Progenitor cell of endocrine pancreas (in vitro differentiated cells): ENCODE results near the gene RBMS1. TPM values are rescaled to one million over a fixed set of nuclear protein-coding genes. Genes with fewer than 3 reads are reported as not detected.

Source experiments
- DNase-seq: peaks from one replicate; pipeline ENCODE4 v3.0.0; 2021; ENCODE audit warnings: low spot score; ENCODE audit not compliant: unreplicated experiment
- H3K27ac Mint-ChIP-seq: 2 replicates; pipeline ENCODE4 v1.8.0; 2021; ENCODE audit warnings: mild to moderate bottlenecking, moderate library complexity, mixed read lengths
- H3K27me3 Mint-ChIP-seq: 2 replicates; pipeline ENCODE4 v1.8.0; 2021; ENCODE audit warnings: mixed read lengths
- H3K36me3 Mint-ChIP-seq: 2 replicates; pipeline ENCODE4 v1.8.0; 2022; ENCODE audit warnings: mixed read lengths; ENCODE audit not compliant: insufficient read depth
- H3K4me1 Mint-ChIP-seq: 2 replicates; pipeline ENCODE4 v1.8.0; 2021; ENCODE audit warnings: low read depth, mixed read lengths
- H3K4me3 Mint-ChIP-seq: 2 replicates; pipeline ENCODE4 v1.8.0; 2021; ENCODE audit warnings: low read depth, mild to moderate bottlenecking, moderate library complexity, mixed read lengths
- H3K9me3 Mint-ChIP-seq: 2 replicates; pipeline ENCODE4 v1.8.0; 2021; ENCODE audit warnings: low read depth, mixed read lengths
- CTCF ChIP-seq: fragments of 200-600 bp; sonication (generic); IDR thresholded peaks from one replicate; pipeline ENCODE4 v1.5.0; 2021; ENCODE audit warnings: antibody characterized with exemption, mild to moderate bottlenecking; ENCODE audit not compliant: unreplicated experiment
- total RNA-seq: library from RNA; stranded (reverse); gene quantifications from 2 replicates; pipeline ENCODE4 v1.2.1, GENCODE V29; 2021

The RBMS1 gene
- total RNA-seq, 1 donor from 2014 or later: 59.8 TPM

GRCh38 chr2:160251569-160251968 is 242.0 kb downstream of the RBMS1 start:
- no peak for TF ChIP-seq CTCF
- no peaks in the 10 kb centered on the region for H3K4me1 Mint-ChIP-seq
- H3K36me3 Mint-ChIP-seq: no peaks in the 10 kb centered on the region
- H3K27me3 Mint-ChIP-seq: no peaks in the 10 kb centered on the region
- no peak overlapping the region for H3K27ac Mint-ChIP-seq
- no peak for DNase-seq
- no peak overlapping the region for H3K4me3 Mint-ChIP-seq
- H3K9me3 Mint-ChIP-seq: no peaks in the 10 kb centered on the region

GRCh38 chr2:160249876-160250275 is 243.7 kb downstream of the RBMS1 start:
- Mint-ChIP-seq H3K4me1 (peaks cover 7% of the 10 kb centered on the region), H3K27ac (no peak overlapping the region), H3K9me3 (no peaks in the 10 kb centered on the region), H3K27me3 (no peaks in the 10 kb centered on the region), H3K4me3 (no peak overlapping the region), H3K36me3 (no peaks in the 10 kb centered on the region)
- no peak for TF ChIP-seq CTCF
- DNase-seq: no peak

- Mint-ChIP-seq H3K4me3 (no peak overlapping the region), H3K36me3 (no peaks in the 10 kb centered on the region), H3K27ac (no peak overlapping the region), H3K4me1 (peaks cover 10% of the 10 kb centered on the region), H3K27me3 (no peaks in the 10 kb centered on the region), H3K9me3 (no peaks in the 10 kb centered on the region)
- no peak for TF ChIP-seq CTCF
- DNase-seq: no peak
Measured at GRCh38 chr2:160247296-160248035, 246.1 kb downstream of the RBMS1 start.

- H3K27me3 Mint-ChIP-seq: no peaks in the 10 kb centered on the region
- H3K36me3 Mint-ChIP-seq: no peaks in the 10 kb centered on the region
- DNase-seq: no peak
- H3K4me3 Mint-ChIP-seq: no peak overlapping the region
- H3K9me3 Mint-ChIP-seq: no peaks in the 10 kb centered on the region
- peaks cover 16% of the 10 kb centered on the region for H3K4me1 Mint-ChIP-seq
- TF ChIP-seq CTCF: no peak
- H3K27ac Mint-ChIP-seq: no peak overlapping the region
Measured at GRCh38 chr2:160246356-160246755, 247.3 kb downstream of the RBMS1 start.

- no peaks in the 10 kb centered on the region for H3K9me3 Mint-ChIP-seq
- no peaks in the 10 kb centered on the region for H3K36me3 Mint-ChIP-seq
- no peak overlapping the region for H3K4me3 Mint-ChIP-seq
- no peak for DNase-seq
- no peak overlapping the region for H3K27ac Mint-ChIP-seq
- peaks cover 16% of the 10 kb centered on the region for H3K4me1 Mint-ChIP-seq
- no peak for TF ChIP-seq CTCF
- H3K27me3 Mint-ChIP-seq: no peaks in the 10 kb centered on the region
Measured at GRCh38 chr2:160245614-160246155, 247.9 kb downstream of the RBMS1 start.
